DOHH2 (cell line): Measurements from ENCODE around the gene FHIP1A.

ENCODE experiments used
- H3F3A ChIP-seq: fragments of 200-600 bp; sonication (generic), shearing (Covaris generic); 2 replicates; pipeline ENCODE4 v1.6.0; 2016; ENCODE audit warnings: antibody characterized with exemption, mild to moderate bottlenecking; ENCODE audit not compliant: control insufficient read depth, insufficient read depth
- H3K27ac ChIP-seq: fragments of 200-600 bp; sonication (generic); 2 replicates; pipeline ENCODE4 v1.5.1; 2014; ENCODE audit warnings: low read depth, mild to moderate bottlenecking, low read length, moderate library complexity
- H3K27me3 ChIP-seq: fragments of 200-600 bp; sonication (generic); 2 replicates; pipeline ENCODE4 v1.6.1; 2014; ENCODE audit warnings: mild to moderate bottlenecking, low read length, mixed read lengths; ENCODE audit not compliant: control insufficient read depth
- H3K36me3 ChIP-seq: fragments of 200-600 bp; sonication (generic); 2 replicates; pipeline ENCODE4 v1.6.1; 2014; ENCODE audit warnings: mild to moderate bottlenecking, low read length, moderate library complexity, mixed read lengths; ENCODE audit not compliant: control insufficient read depth
- H3K4me1 ChIP-seq: fragments of 200-600 bp; sonication (generic); 2 replicates; pipeline ENCODE4 v1.6.1; 2014; ENCODE audit warnings: mild to moderate bottlenecking, low read length, mixed read lengths; ENCODE audit not compliant: control insufficient read depth
- H3K4me2 ChIP-seq: fragments of 200-600 bp; sonication (generic); 2 replicates; pipeline ENCODE4 v1.6.0; 2014; ENCODE audit warnings: mild to moderate bottlenecking, low read length, moderate library complexity
- H3K4me3 ChIP-seq: fragments of 200-600 bp; sonication (generic); 2 replicates; pipeline ENCODE4 v1.5.1; 2014; ENCODE audit warnings: mild to moderate bottlenecking, low read length, mixed read lengths
- H3K79me2 ChIP-seq: fragments of 200-600 bp; sonication (generic); 2 replicates; pipeline ENCODE4 v1.6.1; 2014; ENCODE audit warnings: mild to moderate bottlenecking, low read length, mixed read lengths; ENCODE audit not compliant: control insufficient read depth
- H3K9me2 ChIP-seq: fragments of 200-600 bp; sonication (generic); replicated peaks from 2 replicates; pipeline ENCODE4 v1.6.1; 2014; ENCODE audit warnings: mild to moderate bottlenecking, low read length, mixed read lengths; ENCODE audit not compliant: control insufficient read depth
- H3K9me3 ChIP-seq: fragments of 200-600 bp; sonication (generic); 2 replicates; pipeline ENCODE4 v1.6.1; 2014; ENCODE audit warnings: antibody characterized with exemption, low read length, mixed read lengths; ENCODE audit not compliant: control insufficient read depth, insufficient read depth
- H4K20me1 ChIP-seq: fragments of 200-600 bp; sonication (generic); 2 replicates; pipeline ENCODE4 v1.6.0; 2014; ENCODE audit warnings: low read depth, mild to moderate bottlenecking, antibody characterized with exemption, low read length, moderate library complexity; ENCODE audit not compliant: control insufficient read depth, insufficient read depth
- EZH2phosphoT487 ChIP-seq: fragments of 200-600 bp; sonication (generic); IDR thresholded peaks from 2 replicates; pipeline ENCODE4 v1.6.1; 2017; ENCODE audit warnings: borderline replicate concordance, mild to moderate bottlenecking, antibody characterized with exemption, low read length, moderate library complexity, mixed read lengths
- TF ChIP-seq, protein P1 (sequence below): fragments of 200-600 bp; sonication (generic); IDR thresholded peaks from one replicate; pipeline ENCODE4 v1.5.1; 2014; ENCODE audit warnings: antibody characterized with exemption, mild to moderate bottlenecking, low read depth, low read length; ENCODE audit not compliant: poor library complexity, severe bottlenecking

FHIP1A gene

DNA sequence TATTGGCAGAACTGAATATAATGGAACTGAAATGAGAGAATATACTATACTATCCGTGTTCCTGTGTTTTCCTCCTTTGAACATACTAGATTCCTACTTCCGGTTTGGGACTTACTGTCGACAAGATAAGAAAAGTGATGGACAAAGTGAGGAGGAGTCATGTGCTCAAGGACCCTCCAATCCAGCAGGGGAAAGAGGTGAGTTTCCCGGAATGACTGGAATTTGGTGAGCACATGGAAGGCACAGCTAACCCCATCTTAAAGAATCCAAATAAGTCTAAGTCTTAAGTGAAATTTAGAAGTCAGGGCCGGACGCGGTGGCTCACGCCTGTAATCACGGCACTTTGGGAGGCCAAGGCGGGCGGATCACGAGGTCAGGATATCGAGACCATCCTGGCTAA, 47.0 kb upstream of the FHIP1A start:
- H3K36me3 ChIP-seq: no peaks in the 10 kb centered on the region
- H3F3A ChIP-seq: no peaks in the 10 kb centered on the region
- H3K4me3 ChIP-seq: no peak overlapping the region
- no peaks in the 10 kb centered on the region for H3K27me3 ChIP-seq
- no peaks in the 10 kb centered on the region for H3K79me2 ChIP-seq
- no peaks in the 10 kb centered on the region for H3K9me2 ChIP-seq
- no peaks in the 10 kb centered on the region for H3K9me3 ChIP-seq
- TF ChIP-seq, protein P1, sequence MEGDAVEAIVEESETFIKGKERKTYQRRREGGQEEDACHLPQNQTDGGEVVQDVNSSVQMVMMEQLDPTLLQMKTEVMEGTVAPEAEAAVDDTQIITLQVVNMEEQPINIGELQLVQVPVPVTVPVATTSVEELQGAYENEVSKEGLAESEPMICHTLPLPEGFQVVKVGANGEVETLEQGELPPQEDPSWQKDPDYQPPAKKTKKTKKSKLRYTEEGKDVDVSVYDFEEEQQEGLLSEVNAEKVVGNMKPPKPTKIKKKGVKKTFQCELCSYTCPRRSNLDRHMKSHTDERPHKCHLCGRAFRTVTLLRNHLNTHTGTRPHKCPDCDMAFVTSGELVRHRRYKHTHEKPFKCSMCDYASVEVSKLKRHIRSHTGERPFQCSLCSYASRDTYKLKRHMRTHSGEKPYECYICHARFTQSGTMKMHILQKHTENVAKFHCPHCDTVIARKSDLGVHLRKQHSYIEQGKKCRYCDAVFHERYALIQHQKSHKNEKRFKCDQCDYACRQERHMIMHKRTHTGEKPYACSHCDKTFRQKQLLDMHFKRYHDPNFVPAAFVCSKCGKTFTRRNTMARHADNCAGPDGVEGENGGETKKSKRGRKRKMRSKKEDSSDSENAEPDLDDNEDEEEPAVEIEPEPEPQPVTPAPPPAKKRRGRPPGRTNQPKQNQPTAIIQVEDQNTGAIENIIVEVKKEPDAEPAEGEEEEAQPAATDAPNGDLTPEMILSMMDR: no peak
- no peak for TF ChIP-seq EZH2phosphoT487
- H3K27ac ChIP-seq: no peak overlapping the region
- H4K20me1 ChIP-seq: no peaks in the 10 kb centered on the region
- H3K4me1 ChIP-seq: no peaks in the 10 kb centered on the region
- no peak overlapping the region for H3K4me2 ChIP-seq

DNA sequence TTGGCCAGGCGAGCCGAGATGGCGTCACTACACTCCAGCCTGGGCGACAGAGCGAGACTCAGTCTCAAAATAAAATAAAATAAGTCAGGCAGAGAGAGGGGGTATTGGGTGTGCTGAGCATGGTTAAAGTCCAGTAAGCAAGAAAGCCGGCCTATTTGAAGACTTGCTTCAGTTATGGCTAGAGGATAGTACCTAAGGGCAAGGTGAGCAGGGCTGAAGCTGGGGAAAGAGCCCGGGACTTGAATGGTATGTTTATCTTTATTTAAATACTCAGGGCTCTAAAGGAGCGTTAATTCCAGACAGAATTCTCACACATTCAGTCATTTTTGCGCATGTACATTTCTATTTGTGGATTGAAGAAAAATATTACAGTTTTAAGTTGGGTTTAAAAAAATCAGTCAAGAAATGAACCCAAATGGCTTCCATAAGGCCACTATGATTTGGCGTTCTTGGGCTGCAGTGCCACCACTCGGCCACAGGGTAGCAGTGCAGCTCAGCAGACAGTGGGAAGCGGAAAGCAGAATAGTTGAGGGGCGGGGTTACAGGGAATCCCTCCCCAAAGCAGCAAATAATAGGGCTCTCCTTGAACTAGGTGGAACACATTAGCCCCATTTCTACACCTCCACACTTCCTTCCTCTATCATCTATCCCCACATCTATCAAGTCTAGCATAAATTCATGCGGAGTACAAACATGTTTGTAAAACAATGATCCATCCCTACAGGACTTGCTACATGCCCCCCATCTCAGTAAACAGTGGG, 46.4 kb upstream of the FHIP1A start:
- Histone ChIP-seq H3K9me2 (no peaks in the 10 kb centered on the region), H3K4me3 (no peak overlapping the region), H3F3A (no peaks in the 10 kb centered on the region), H3K4me2 (no peak overlapping the region), H3K79me2 (no peaks in the 10 kb centered on the region), H3K9me3 (no peaks in the 10 kb centered on the region), H3K36me3 (no peaks in the 10 kb centered on the region), H3K4me1 (no peaks in the 10 kb centered on the region), H4K20me1 (no peaks in the 10 kb centered on the region), H3K27ac (no peak overlapping the region), H3K27me3 (no peaks in the 10 kb centered on the region)
- no peak for TF ChIP-seq EZH2phosphoT487
- TF ChIP-seq, protein P1: peak; percentile 94

- no peak overlapping the region for H3K4me2 ChIP-seq
- no peaks in the 10 kb centered on the region for H3K9me2 ChIP-seq
Measured at GRCh38 chr4:151376540-151376939, 32.4 kb upstream of the FHIP1A start.

More at GRCh38 chr4:151376540-151376939, 32.4 kb upstream of the FHIP1A start:
- H3K36me3 ChIP-seq: no peaks in the 10 kb centered on the region
- TF ChIP-seq EZH2phosphoT487: no peak
- TF ChIP-seq, protein P1: no peak
- no peaks in the 10 kb centered on the region for H3F3A ChIP-seq
- no peaks in the 10 kb centered on the region for H3K9me3 ChIP-seq
- H3K4me1 ChIP-seq: no peaks in the 10 kb centered on the region
- no peaks in the 10 kb centered on the region for H3K27me3 ChIP-seq
- H3K4me3 ChIP-seq: no peak overlapping the region
- no peaks in the 10 kb centered on the region for H3K79me2 ChIP-seq
- no peaks in the 10 kb centered on the region for H4K20me1 ChIP-seq
- no peak overlapping the region for H3K27ac ChIP-seq
